Measurements from ENCODE around the gene MYOZ2.

DNA sequence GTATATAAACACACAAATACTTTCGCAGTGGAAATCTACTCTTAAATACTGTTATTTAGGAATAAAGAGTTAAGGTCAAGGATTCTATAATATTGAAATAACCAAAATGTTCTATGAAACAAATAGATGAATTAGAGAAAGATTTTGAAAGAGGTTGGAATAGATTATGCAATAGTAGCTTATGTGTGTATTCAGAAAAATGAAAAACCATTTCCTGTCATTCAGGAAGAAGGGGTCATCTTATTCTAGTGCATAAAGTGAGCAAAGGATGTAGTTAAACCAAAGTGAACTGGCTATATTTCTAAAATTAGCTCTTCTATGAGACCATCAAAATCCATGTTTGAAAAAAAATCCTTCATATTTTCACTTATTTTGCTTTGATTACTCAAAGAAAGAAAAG lies 30.0 kb upstream of the MYOZ2 start:
- no peak for TF ChIP-seq GATA3 (IDR thresholded peaks at IDR 0.05; ENCODE audit: low read depth, low read length)
- TF ChIP-seq GATA2 (IDR thresholded peaks at IDR 0.05; ENCODE audit: low read depth, low read length), result no peak

Data from SH-SY5Y (cell line).